Stimulated activated CD4-positive, alpha-beta T cell treated with anti-CD3 and anti-CD28 coated beads, Interleukin-15, amount 100 ng/mL, for 1 hour (primary cell): ENCODE measurements around the gene PPT2.
"Not testable (repeated sequence)": the region's sequence is repeated elsewhere in the genome, so short reads cannot be mapped to it uniquely, and the experiment has no call there.

Experiments
- DNase-seq, 2 donors: peaks; one replicate each; pipeline ENCODE4 v3.0.0-alpha.2; 2020; ENCODE audit warnings: low read depth in 1 of 2, low spot score in 1 of 2

PPT2 gene

GRCh38 chr6:32204268-32204715, 50.4 kb downstream of the PPT2 start:
- no peak for DNase-seq

GRCh38 chr6:32208996-32209395, 55.1 kb downstream of the PPT2 start:
- no peak for DNase-seq

DNA sequence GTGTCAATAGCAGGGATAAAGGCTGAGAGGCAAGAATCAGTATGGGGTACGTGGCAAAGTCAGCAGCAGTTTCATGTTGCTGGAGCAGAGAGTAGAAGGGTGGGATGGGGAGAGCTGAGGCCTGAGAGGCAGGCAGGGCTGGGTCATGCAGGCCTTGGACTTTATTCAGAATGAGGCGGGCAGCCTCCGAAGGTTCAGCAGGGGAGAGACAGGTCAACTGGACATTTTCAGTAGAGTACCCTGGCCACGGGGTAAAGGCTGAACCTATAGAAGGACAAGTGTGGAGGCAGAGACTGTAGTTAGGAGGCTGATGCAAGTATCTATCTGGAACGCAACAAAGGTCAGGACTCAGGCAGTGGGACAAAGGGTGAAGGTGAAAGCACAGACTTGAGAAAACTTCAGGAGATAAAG, 56.3 kb downstream of the PPT2 start:
- DNase-seq = no peak

DNA sequence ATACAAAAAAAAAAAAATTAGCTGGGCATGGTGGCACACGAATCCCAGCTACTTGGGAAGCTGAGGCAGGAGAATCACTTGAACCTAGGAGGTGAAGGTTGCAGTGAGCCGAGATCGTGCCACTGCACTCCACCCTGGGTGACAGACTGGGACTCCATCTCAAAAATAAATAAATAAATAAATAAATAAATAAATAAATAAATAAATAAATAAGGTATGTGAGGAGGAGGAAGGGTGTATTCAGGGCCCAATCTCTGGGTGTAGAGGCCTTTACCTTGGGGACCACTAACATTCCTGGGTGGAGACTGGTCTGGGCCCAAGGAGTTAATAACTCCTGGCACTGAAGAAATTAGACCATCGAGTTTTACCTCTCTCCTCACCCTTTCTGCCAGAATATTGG, 57.5 kb downstream of the PPT2 start:
- DNase-seq = not testable (repeated sequence)

DNA sequence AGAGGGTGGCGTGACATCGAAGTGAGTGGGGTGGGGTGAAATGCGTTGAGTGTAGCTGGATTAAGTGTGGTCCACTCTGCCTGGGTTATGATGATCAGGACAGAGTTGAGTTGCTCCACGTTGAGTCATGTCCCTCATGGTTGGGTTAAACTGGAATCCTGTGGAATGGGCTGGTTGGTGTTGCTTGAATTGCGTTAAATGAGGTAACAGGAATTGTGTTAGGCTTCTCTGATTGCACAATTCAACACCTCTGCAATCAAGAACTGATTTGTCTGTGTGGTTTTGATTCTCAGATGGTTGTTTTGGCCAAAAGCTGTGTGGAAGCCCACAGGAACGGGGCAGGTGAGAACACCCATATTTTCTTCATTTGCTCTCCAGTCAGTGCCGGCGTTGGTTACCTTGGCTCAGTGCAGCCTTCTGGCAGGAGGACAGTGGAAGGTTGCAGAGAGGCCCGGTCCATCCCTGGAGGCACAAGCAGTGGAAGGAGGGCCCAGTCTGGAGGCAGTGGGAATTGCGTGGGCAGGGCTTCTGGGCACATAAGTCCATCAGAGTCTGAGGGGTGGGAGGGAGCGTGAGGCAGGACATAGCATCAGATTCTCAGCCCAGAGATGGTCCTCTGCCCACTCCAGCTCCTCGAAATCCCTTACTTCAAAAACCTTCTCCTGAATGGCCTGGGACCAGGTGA, 58.3 kb downstream of the PPT2 start:
- no peak for DNase-seq
